GM19099 (cell line): ENCODE measurements around the gene KATNB1.

Source experiments
- POLR2A ChIP-seq: IDR thresholded peaks from 3 replicates; pipeline ENCODE4 v1.6.1; 2011; ENCODE audit warnings: low read depth; ENCODE audit not compliant: insufficient read length; ENCODE audit errors: extremely low read depth

The KATNB1 gene

GRCh38 chr16:57735755-57736418, at the start of gene KATNB1:
Gene KATNB1, plus strand, starts transcription at chr16:57735770. Its CDS starts 1,474 bp downstream, at chr16:57737244.
- peak; percentile 35 for TF ChIP-seq POLR2A

- TF ChIP-seq POLR2A, result no peak
Measured at GRCh38 chr16:57686577-57686976, 49.0 kb upstream of the KATNB1 start.

GRCh38 chr16:57687363-57687929, 48.1 kb upstream of the KATNB1 start:
- TF ChIP-seq POLR2A, result no peak

- no peak for TF ChIP-seq POLR2A
Measured at GRCh38 chr16:57688487-57688986, 47.0 kb upstream of the KATNB1 start.

GRCh38 chr16:57688987-57689761, 46.4 kb upstream of the KATNB1 start:
- TF ChIP-seq POLR2A, result no peak

- TF ChIP-seq POLR2A, result no peak
Measured at GRCh38 chr16:57689762-57690558, 45.6 kb upstream of the KATNB1 start.

- no peak for TF ChIP-seq POLR2A
Measured at GRCh38 chr16:57690782-57691471, 44.6 kb upstream of the KATNB1 start.

- TF ChIP-seq POLR2A, result no peak
Measured at GRCh38 chr16:57692636-57693035, 42.9 kb upstream of the KATNB1 start.

- no peak for TF ChIP-seq POLR2A
Measured at GRCh38 chr16:57693550-57693949, 42.0 kb upstream of the KATNB1 start.

GRCh38 chr16:57694231-57694724, 41.3 kb upstream of the KATNB1 start:
- TF ChIP-seq POLR2A, result no peak

- TF ChIP-seq POLR2A, result no peak
Measured at GRCh38 chr16:57694725-57695679, 40.6 kb upstream of the KATNB1 start, which contains the start of gene DRC7. Gene DRC7, plus strand, starts transcription at chr16:57694806. Its CDS starts 3,144 bp downstream, at chr16:57697950.

GRCh38 chr16:57695680-57696069, 39.9 kb upstream of the KATNB1 start:
- TF ChIP-seq POLR2A, result no peak

- TF ChIP-seq POLR2A, result no peak
Measured at GRCh38 chr16:57696240-57696639, 39.3 kb upstream of the KATNB1 start.
